GM21381 (cell line): ENCODE results near the gene VPS13C.
"Not testable (repeated sequence)": the region's sequence is repeated elsewhere in the genome, so short reads cannot be mapped to it uniquely, and the experiment has no call there.

ENCODE experiments used
- ATAC-seq: cut with Tn5 transposase; IDR thresholded peaks from one replicate; pipeline ENCODE4 v1.9.1; 2021; ENCODE audit warnings: mild to moderate bottlenecking, moderate library complexity; ENCODE audit not compliant: unreplicated experiment

The VPS13C gene

DNA sequence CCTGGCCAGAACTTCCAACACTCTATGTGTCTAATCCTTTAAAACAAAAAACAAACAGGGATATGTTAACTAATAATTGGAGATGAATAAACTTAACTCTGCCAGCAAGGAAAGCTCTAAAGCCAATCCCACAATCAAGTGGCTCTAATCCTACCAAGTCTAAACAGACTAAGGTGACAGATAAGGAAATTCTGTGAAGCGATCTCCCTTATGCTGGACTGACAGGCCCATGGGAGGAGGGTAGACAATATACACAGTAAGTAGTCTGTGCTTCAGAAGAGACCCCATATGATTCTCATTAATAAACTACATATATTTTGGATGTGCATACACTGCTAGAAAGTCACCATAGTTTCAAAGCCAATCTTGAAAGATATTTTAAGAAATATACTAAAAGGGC is 10.1 kb downstream of the VPS13C start:
- ATAC-seq = no peak

DNA sequence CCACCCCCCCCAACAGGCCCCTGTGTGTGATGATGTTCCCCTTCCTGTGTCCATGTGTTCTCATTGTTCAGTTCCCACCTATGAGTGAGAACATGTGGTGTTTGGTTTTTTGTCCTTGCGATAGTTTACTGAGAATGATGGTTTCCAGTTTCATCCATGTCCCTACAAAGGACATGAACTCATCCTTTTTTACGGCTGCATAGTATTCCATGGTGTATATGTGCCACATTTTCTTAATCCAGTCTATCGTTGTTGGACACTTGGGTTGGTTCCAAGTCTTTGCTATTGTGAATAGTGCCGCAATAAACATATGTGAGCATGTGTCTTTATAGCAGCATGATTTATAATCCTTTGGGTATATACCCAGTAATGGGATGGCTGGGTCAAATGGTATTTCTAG is 12.0 kb downstream of the VPS13C start:
- not testable (repeated sequence) for ATAC-seq

- no peak for ATAC-seq
Observed at GRCh38 chr15:62047282-62047827, 12.9 kb downstream of the VPS13C start.

DNA sequence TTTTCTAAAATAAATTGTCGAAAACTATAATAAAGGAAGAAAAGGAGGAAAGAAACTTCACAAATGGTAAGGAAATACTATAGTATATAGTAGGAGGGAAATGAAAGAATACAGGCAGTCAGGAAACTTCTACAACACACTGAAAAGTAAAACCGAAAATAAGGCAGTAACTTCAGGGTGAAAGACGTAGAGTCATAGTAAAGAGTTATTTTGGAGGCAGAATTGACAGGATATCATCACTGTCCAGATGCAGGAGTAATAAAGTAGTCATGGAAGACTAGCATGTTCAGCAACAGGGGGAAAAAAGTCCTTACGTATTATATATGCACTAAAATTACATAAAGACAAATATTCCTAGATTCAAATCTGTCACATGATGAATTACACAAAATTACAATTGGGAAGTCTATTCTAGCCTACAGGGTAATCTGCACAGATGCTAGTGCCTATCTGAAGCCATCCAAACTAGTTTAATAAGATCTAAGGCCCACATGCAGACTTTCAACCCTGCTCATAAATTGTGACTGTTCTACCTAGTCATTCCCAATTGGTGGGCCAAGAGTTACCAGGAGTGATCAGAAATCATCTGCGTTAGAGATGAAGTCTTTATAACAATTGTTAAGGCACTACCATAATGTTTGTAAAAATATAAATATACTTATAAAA is 14.0 kb downstream of the VPS13C start:
- ATAC-seq = peak; percentile 91

- ATAC-seq = no peak
Observed at GRCh38 chr15:62035256-62035924, 24.9 kb downstream of the VPS13C start.

- no peak for ATAC-seq
Observed at GRCh38 chr15:62027916-62028315, 32.3 kb downstream of the VPS13C start.

- ATAC-seq = no peak
Observed at GRCh38 chr15:62027263-62027565, 33.0 kb downstream of the VPS13C start.

DNA sequence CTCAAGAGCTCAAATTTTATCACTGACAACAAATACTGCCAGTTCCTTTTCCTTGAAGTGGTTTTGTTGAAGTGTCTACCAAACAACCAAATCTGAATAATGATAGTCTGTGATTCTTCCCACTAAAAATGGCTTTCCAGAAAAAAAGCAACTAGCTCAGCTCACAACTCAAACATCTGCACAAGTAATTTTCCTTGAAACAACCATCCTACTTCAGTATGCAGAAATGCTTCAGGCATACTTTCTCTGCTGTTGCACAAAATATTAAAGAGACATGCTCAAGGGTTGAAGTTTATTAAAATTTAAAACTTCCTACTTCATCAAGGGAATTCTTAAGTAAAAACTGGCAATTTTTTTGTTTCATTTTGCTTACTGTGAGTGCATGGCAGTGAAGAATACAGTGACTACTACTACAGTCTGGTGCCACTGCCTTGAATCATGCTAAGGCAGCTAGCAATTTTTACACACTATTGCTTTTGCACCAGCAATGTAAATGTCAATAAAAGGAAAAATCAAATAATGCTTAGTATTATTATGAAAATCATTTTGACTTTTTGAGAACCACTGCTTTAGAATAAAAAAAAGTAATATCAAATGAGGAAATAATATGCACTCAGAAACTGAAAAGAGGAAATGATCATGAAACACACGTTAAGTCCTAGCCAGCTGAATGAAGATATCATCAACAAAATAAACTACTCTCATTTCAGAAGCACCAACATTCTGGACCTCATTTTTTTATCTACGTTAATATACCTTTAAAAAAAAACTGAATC is 33.6 kb downstream of the VPS13C start:
- no peak for ATAC-seq

GRCh38 chr15:62021991-62022600 is 38.2 kb downstream of the VPS13C start:
- no peak for ATAC-seq

- no peak for ATAC-seq
Observed at GRCh38 chr15:62020576-62021160, 39.6 kb downstream of the VPS13C start.

GRCh38 chr15:62005354-62005753 is 54.9 kb downstream of the VPS13C start:
- not testable (repeated sequence) for ATAC-seq

DNA sequence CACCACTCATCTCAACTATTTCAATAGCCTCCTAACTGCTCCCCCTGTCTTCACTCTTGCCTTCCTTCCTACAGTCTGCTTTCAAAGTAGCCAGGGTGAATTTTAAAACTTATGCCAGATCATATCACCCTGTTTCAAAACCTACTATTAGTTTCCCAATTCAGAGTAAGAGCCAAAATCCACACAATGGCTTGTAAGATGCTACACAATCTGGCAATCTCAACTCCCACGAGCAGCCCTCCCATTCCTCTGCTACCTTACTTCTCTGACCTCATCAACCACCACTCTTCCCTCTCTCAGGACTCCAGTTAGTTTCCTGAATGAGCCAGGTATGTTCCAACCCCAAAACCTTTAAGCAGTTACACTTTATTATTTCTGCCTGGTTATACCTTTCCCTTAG is 62.5 kb downstream of the VPS13C start:
- no peak for ATAC-seq

GRCh38 chr15:61996056-61996635 is 64.1 kb downstream of the VPS13C start:
- no peak for ATAC-seq

GRCh38 chr15:61994216-61994615 is 66.0 kb downstream of the VPS13C start:
- no peak for ATAC-seq

GRCh38 chr15:61992518-61992917 is 67.7 kb downstream of the VPS13C start:
- ATAC-seq = no peak

DNA sequence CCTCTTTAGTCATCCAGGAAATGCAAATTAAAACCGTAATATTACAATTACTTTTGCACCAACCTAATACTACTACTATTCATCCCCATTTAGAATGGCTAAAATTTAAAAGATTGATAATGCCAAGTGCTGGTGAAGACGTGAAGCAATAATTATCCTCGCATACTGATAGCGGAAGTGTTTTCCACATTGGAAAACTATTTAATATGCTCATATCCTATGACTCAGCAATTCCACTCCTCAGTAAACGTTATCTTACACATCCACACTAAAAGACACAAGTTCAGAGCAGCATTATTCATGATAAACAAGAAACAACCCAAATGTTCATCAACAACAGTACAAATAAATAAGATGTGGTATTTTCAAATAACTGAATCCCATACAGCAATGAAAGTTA is 70.6 kb downstream of the VPS13C start:
- no peak for ATAC-seq

DNA sequence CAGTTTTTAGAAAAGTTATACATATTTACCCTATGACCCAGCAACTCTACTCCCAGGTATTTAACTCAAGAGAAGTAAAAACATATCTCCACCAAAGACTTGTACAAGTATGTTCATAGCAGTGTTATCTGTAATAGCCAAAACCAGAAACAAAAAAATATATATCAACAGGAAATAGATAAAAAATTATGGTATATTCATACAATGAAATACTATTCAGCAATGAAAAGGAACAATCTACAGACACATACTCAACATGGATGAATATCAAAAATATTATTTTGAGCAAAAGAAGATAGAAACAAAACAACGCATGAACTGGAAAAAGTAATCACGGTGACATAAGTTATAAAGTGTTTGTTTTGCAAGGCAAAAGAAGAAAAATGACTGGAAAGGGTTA is 72.4 kb downstream of the VPS13C start:
- no peak for ATAC-seq

GRCh38 chr15:61983081-61983480 is 77.2 kb downstream of the VPS13C start:
- no peak for ATAC-seq

DNA sequence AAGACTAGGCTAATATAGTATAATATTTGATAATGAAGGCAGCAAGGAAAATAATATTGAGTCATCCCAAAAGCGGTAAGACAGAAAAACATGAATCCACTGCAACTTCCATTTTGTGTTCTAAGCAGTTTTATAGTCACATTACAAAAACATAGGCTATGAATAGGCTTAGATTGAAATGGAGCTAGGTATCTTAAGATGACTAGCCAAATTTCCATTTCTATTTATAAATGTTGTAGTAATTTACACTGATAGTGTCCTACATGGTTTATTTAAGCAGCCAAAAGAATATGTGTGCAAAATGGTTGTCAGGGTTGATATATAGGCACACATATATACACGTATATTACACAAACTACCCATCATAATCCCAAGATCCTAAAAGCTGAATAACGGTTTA is 82.0 kb downstream of the VPS13C start:
- ATAC-seq = no peak

GRCh38 chr15:61974759-61975158 is 85.5 kb downstream of the VPS13C start:
- ATAC-seq = no peak

DNA sequence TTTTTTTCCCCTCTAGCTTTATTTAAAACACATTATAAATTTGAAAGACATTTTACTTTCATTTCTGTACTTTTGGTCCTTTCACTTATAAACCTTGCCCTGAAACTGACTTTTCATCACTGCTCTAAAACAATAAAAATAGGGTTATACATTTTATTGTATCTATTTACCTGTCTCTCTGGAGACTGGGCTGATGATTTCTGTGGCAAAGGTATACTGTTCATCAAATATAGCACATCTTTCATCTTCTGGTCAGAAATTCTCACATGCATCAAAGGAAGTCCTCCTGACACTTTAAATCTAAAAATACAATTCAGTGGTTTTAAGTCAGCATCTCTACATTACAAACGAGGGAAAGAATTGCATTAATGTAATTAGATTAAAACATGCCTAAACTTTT is 86.1 kb downstream of the VPS13C start:
- ATAC-seq = no peak
